AG09309 (cell line): ENCODE measurements around the gene PRKD1.

ENCODE experiments used
- DNase-seq: peaks from one replicate; pipeline ENCODE4 v3.0.0-alpha.2; 2010; ENCODE audit warnings: low read depth
- H3K4me3 ChIP-seq: 2 replicates; pipeline ENCODE4 v1.5.1; 2011; ENCODE audit warnings: mild to moderate bottlenecking, low read depth, low read length, moderate library complexity; ENCODE audit not compliant: control insufficient read depth
- CTCF ChIP-seq: IDR thresholded peaks from 2 replicates; pipeline ENCODE4 v1.5.1; 2011; ENCODE audit warnings: mild to moderate bottlenecking, low read depth, low read length, inconsistent platforms; ENCODE audit not compliant: insufficient read depth, control insufficient read depth; ENCODE audit errors: missing control alignments

Gene PRKD1

GRCh38 chr14:29671034-29671433 is 256.6 kb downstream of the PRKD1 start:
- TF ChIP-seq CTCF, result no peak
- no peak overlapping the region for H3K4me3 ChIP-seq
- DNase-seq, result peak; percentile 44

GRCh38 chr14:29668201-29668600 is 259.4 kb downstream of the PRKD1 start:
- DNase-seq, result no peak
- H3K4me3 ChIP-seq, result no peak overlapping the region
- TF ChIP-seq CTCF, result no peak

GRCh38 chr14:29664515-29664914 is 263.1 kb downstream of the PRKD1 start:
- no peak for TF ChIP-seq CTCF
- no peak for DNase-seq
- no peak overlapping the region for H3K4me3 ChIP-seq

- TF ChIP-seq CTCF, result no peak
- H3K4me3 ChIP-seq, result no peak overlapping the region
- DNase-seq, result no peak
Observed at GRCh38 chr14:29663281-29663801, 264.3 kb downstream of the PRKD1 start.

GRCh38 chr14:29654901-29655550 is 272.6 kb downstream of the PRKD1 start:
- no peak for DNase-seq
- TF ChIP-seq CTCF, result no peak
- H3K4me3 ChIP-seq, result no peak overlapping the region

- no peak overlapping the region for H3K4me3 ChIP-seq
- no peak for DNase-seq
- no peak for TF ChIP-seq CTCF
Observed at GRCh38 chr14:29653303-29653702, 274.3 kb downstream of the PRKD1 start.
